Gastrocnemius medialis (tissue), 4 donors: Measurements from ENCODE around the gene PPFIBP2. TPM values are rescaled to one million over a fixed set of nuclear protein-coding genes. Genes with fewer than 3 reads are reported as not detected.

Experiments used
- ATAC-seq, 2 donors: fragments of 150-250 bp; one replicate each; pipeline ENCODE4 v1.9.1; 2016
- DNase-seq, 2 donors: peaks; one replicate each; pipeline ENCODE4 v3.0.0-alpha.2; 2019
- H3K27ac ChIP-seq, 4 donors: fragments of 200-600 bp; sonication (generic); 1 replicate in 1 of 4; 2 replicates in 3 of 4; pipeline ENCODE4 v1.5.1; 2016 to 2018; ENCODE audit warnings: mild to moderate bottlenecking in 2 of 4, moderate library complexity in 1 of 4
- H3K27me3 ChIP-seq, 3 donors: fragments of 200-600 bp; sonication (generic) in 2 of 3; 1 replicate in 1 of 3; 2 replicates in 2 of 3; pipeline versions ENCODE4 v1.5.1 to v1.6.0; 2016 to 2019; ENCODE audit warnings: mild to moderate bottlenecking in 1 of 3, moderate library complexity in 1 of 3
- H3K36me3 ChIP-seq, 2 donors: fragments of 200-600 bp; sonication (generic) in 1 of 2; one replicate each; pipeline ENCODE4 v1.5.1; 2017 to 2018
- H3K4me1 ChIP-seq, 2 donors: fragments of 200-600 bp; sonication (generic) in 1 of 2; one replicate each; pipeline ENCODE4 v1.5.1; 2016 to 2017; ENCODE audit warnings: mild to moderate bottlenecking in 2 of 2
- H3K4me3 ChIP-seq, 4 donors: fragments of 200-600 bp; sonication (generic) in 3 of 4; 1 replicate in 1 of 4; 2 replicates in 3 of 4; pipeline ENCODE4 v1.5.1; 2016 to 2019; ENCODE audit warnings: mild to moderate bottlenecking in 2 of 4
- H3K9me3 ChIP-seq, 3 donors: fragments of 200-600 bp; sonication (generic) in 2 of 3; 1 replicate in 1 of 3; 2 replicates in 2 of 3; pipeline ENCODE4 v1.5.1; 2016 to 2019
- POLR2A ChIP-seq, 2 donors: fragments of 450-650 bp; IDR thresholded peaks; one replicate each; pipeline ENCODE4 v1.6.1; 2017; ENCODE audit warnings: antibody characterized with exemption in 2 of 2, mild to moderate bottlenecking in 2 of 2, moderate library complexity in 2 of 2
- in situ Hi-C, 4 donors: fragments of 200-750 bp; cut with MboI; loops; one replicate each; pipeline versions ENCODE4 v1.15.0 to v1.8.0; 2017; ENCODE audit warnings: low sequenced_read_pairs in 4 of 4
- intact Hi-C: fragments of 100-400 bp; cut with DNase I; formaldehyde crosslinking; loops from one replicate; pipeline ENCODE4 v1.15.1; 2023; ENCODE audit warnings: low total_unique reads
- total RNA-seq, 4 donors: library from RNA; depleted of rRNA; stranded (reverse); fragments of >200 nt; gene quantifications; one replicate each; pipeline versions ENCODE4 v1.1.0 to v1.2.3, GENCODE V29; 2016
- TF ChIP-seq, protein P1 (sequence below), 5 experiments: fragments of 450-650 bp in 3 of 5; fragments of 200-600 bp in 2 of 5; sonication (generic) in 2 of 5; IDR thresholded peaks in 4 of 5; conservative IDR thresholded peaks in 1 of 5; 1 replicate in 4 of 5; 2 replicates in 1 of 5; pipeline ENCODE4 v1.5.1; 2016 to 2019; ENCODE audit warnings: antibody characterized with exemption in 5 of 5, mild to moderate bottlenecking in 3 of 5, moderate library complexity in 3 of 5

The PPFIBP2 gene
- total RNA-seq, 4 donors from 2014 or later = 10.5 to 33.5 (median 25.4) TPM

- no peaks in the 10 kb centered on the region for H3K36me3 ChIP-seq
- DNase-seq (no peak), ATAC-seq (no peak)
- in situ Hi-C loops = no loop called here
- no peak for TF ChIP-seq POLR2A (IDR thresholded peaks at IDR 0.05)
- TF ChIP-seq, protein P1, sequence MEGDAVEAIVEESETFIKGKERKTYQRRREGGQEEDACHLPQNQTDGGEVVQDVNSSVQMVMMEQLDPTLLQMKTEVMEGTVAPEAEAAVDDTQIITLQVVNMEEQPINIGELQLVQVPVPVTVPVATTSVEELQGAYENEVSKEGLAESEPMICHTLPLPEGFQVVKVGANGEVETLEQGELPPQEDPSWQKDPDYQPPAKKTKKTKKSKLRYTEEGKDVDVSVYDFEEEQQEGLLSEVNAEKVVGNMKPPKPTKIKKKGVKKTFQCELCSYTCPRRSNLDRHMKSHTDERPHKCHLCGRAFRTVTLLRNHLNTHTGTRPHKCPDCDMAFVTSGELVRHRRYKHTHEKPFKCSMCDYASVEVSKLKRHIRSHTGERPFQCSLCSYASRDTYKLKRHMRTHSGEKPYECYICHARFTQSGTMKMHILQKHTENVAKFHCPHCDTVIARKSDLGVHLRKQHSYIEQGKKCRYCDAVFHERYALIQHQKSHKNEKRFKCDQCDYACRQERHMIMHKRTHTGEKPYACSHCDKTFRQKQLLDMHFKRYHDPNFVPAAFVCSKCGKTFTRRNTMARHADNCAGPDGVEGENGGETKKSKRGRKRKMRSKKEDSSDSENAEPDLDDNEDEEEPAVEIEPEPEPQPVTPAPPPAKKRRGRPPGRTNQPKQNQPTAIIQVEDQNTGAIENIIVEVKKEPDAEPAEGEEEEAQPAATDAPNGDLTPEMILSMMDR (IDR thresholded peaks at IDR 0.05 in 4 of 5, conservative IDR thresholded peaks at IDR 0.05 in 1 of 5) = no peak
- intact Hi-C loops = no loop called here
- peaks cover 84 to 91% of the 10 kb centered on the region in 2 donors for H3K4me1 ChIP-seq
- peak overlapping the region; percentile 68 to 82 (median 75) for H3K27ac ChIP-seq
- H3K9me3 ChIP-seq = no peaks in the 10 kb centered on the region
- no peaks in the 10 kb centered on the region for H3K27me3 ChIP-seq
- H3K4me3 ChIP-seq = no peak overlapping the region
These were observed 77.5 kb downstream of the PPFIBP2 start for GRCh38 chr11:7591107-7591894.

DNA sequence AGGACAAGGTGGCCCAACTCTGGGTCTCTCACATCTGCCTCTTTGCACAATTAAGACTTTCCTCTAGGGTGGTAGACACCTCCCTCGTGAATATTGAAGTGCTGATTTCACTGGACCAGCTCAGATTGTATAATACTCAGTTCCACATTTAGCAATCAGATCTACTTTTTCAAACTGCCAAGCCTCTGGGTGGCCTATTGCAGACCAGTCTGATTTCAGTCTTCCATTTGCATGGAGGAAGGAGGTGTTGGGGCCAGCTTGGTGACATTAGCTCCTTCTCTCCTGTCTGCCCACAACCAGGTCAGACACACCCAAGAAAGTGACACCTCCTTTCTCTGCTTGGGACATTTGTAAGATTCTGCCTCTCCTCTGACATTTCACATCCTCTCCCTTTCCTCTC is 78.2 kb downstream of the PPFIBP2 start:
- H3K27me3 ChIP-seq = no peaks in the 10 kb centered on the region
- no peak overlapping the region for H3K4me3 ChIP-seq
- ATAC-seq (peak; percentile 9 to 32), DNase-seq (no peak)
- in situ Hi-C loops = no loop called here
- TF ChIP-seq, protein P1 (IDR thresholded peaks at IDR 0.05 in 4 of 5, conservative IDR thresholded peaks at IDR 0.05 in 1 of 5) = no peak
- no peak for TF ChIP-seq POLR2A (IDR thresholded peaks at IDR 0.05)
- no peaks in the 10 kb centered on the region for H3K9me3 ChIP-seq
- H3K36me3 ChIP-seq = no peaks in the 10 kb centered on the region
- peaks cover 82 to 84% of the 10 kb centered on the region in 2 donors for H3K4me1 ChIP-seq
- peak overlapping the region; percentile 68 to 82 (median 75) for H3K27ac ChIP-seq
- intact Hi-C loops = loop anchor here (1.0 to 2.0 kb wide), 2 partner anchors 9 to 15 kb away; no protein-coding TSS in a partner anchor

GRCh38 chr11:7592711-7593110 is 78.9 kb downstream of the PPFIBP2 start:
- peak; percentile 81 to 87 for DNase-seq

GRCh38 chr11:7593481-7593880 is 79.7 kb downstream of the PPFIBP2 start:
- ATAC-seq (no peak), DNase-seq (no peak)
- no peak for TF ChIP-seq POLR2A (IDR thresholded peaks at IDR 0.05)
- TF ChIP-seq, protein P1 (IDR thresholded peaks at IDR 0.05 in 4 of 5, conservative IDR thresholded peaks at IDR 0.05 in 1 of 5) = no peak
- no peaks in the 10 kb centered on the region for H3K9me3 ChIP-seq
- intact Hi-C loops = loop anchor here (2.0 kb wide), 1 partner anchor 17 kb away; no protein-coding TSS in a partner anchor
- H3K4me1 ChIP-seq = peaks cover 69 to 71% of the 10 kb centered on the region in 2 donors
- peaks cover 0 to 5% of the 10 kb centered on the region in 2 donors for H3K36me3 ChIP-seq
- H3K27me3 ChIP-seq = no peaks in the 10 kb centered on the region
- H3K4me3 ChIP-seq = no peak overlapping the region
- H3K27ac ChIP-seq = peak overlapping the region; percentile 68 to 82 (median 75)
- in situ Hi-C loops = no loop called here

More at GRCh38 chr11:7592711-7593110, 78.9 kb downstream of the PPFIBP2 start:
- Histone ChIP-seq H3K27ac (peak overlapping the region; percentile 68 to 82 (median 75)), H3K4me1 (peaks cover 77 to 79% of the 10 kb centered on the region in 2 donors), H3K36me3 (peaks cover 0 to 5% of the 10 kb centered on the region in 2 donors), H3K9me3 (no peaks in the 10 kb centered on the region), H3K27me3 (no peaks in the 10 kb centered on the region), H3K4me3 (no peak overlapping the region)
- ATAC-seq = peak; percentile 94 to 95
- TF ChIP-seq, protein P1 (IDR thresholded peaks at IDR 0.05 in 4 of 5, conservative IDR thresholded peaks at IDR 0.05 in 1 of 5) = no peak
- no peak for TF ChIP-seq POLR2A (IDR thresholded peaks at IDR 0.05)
- intact Hi-C loops = loop anchor here (1.0 to 2.0 kb wide), 2 partner anchors 9 to 16 kb away; no protein-coding TSS in a partner anchor
- in situ Hi-C loops = no loop called here
